HG03097 (cell line): ENCODE measurements around the gene CCM2.

Source experiments
- ATAC-seq: cut with Tn5 transposase; IDR thresholded peaks from one replicate; pipeline ENCODE4 v1.9.1; 2021; ENCODE audit not compliant: unreplicated experiment, low FRiP score

The CCM2 gene

GRCh38 chr7:45114926-45115325 is 114.9 kb downstream of the CCM2 start:
- ATAC-seq = no peak

- no peak for ATAC-seq
Measured at GRCh38 chr7:45116048-45116447, 116.0 kb downstream of the CCM2 start.

GRCh38 chr7:45117582-45117981 is 117.6 kb downstream of the CCM2 start:
- ATAC-seq = no peak

GRCh38 chr7:45118292-45118691 is 118.3 kb downstream of the CCM2 start:
- ATAC-seq = no peak

GRCh38 chr7:45118889-45119331 is 118.9 kb downstream of the CCM2 start:
- ATAC-seq = no peak

- ATAC-seq = no peak
Measured at GRCh38 chr7:45119550-45119949, 119.5 kb downstream of the CCM2 start.

GRCh38 chr7:45122975-45123860 is 123.2 kb downstream of the CCM2 start:
- ATAC-seq = no peak

GRCh38 chr7:45123913-45124710 is 124.1 kb downstream of the CCM2 start:
- ATAC-seq = no peak

GRCh38 chr7:45125193-45125904 is 125.3 kb downstream of the CCM2 start:
- no peak for ATAC-seq
